GM18951 (cell line): ENCODE data around the gene SAMD11.

Source experiments
- POLR2A ChIP-seq: IDR thresholded peaks from 4 replicates; pipeline ENCODE4 v1.6.1; 2011; ENCODE audit warnings: mild to moderate bottlenecking; ENCODE audit not compliant: insufficient read length, insufficient read depth; ENCODE audit errors: extremely low read depth
- in situ Hi-C: fragments of 300-500 bp; cut with MboI; formaldehyde crosslinking; loops from one replicate; pipeline ENCODE4 v1.12.0; 2022; ENCODE audit warnings: low sequenced_read_pairs, mixed read lengths, inconsistent platforms; ENCODE audit not compliant: unreplicated experiment

SAMD11 gene

GRCh38 chr1:928825-929661 lies 5.3 kb downstream of the SAMD11 start:
- TF ChIP-seq POLR2A: no peak
- in situ Hi-C loops: no loop called here

DNA sequence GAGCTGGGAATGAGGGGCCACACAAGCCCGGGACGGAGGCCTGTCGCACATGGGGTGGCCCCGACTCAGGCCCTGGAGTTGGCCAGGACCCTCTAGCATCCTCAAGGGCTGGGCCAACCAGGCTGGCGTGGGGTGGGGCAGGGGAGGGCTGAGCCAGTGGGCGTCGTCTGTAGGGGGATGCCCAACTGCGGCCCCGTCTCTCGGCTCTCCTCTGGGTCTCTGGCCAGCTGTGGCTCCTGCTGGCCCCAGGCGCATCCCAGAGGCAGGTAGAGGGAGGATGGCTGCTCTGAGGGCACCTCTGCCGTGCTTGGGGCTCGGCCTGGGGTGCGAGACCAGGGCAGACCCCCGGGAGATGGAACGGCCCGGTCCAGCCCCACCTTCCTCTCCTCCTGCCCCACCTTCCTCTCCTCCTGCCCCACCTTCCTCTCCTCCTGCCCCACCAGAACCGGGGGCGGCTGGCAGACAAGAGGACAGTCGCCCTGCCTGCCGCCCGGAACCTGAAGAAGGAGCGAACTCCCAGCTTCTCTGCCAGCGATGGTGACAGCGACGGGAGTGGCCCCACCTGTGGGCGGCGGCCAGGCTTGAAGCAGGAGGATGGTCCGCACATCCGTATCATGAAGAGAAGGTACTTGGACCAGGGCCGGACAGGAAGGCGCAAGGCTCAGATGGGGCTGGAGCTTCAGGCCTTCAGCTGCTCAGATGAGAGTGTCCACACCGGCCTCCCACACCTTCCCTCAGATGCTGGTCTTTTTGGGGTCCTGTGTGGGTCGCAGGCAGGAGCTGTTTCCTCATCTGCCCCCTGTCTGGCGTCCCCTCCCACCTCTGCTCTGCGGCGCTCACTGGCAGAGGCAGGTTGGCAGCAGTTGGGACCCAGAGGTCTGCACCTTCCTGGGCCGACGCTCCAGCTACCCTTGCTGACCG lies 6.2 kb downstream of the SAMD11 start:
- in situ Hi-C loops: no loop called here
- no peak for TF ChIP-seq POLR2A

DNA sequence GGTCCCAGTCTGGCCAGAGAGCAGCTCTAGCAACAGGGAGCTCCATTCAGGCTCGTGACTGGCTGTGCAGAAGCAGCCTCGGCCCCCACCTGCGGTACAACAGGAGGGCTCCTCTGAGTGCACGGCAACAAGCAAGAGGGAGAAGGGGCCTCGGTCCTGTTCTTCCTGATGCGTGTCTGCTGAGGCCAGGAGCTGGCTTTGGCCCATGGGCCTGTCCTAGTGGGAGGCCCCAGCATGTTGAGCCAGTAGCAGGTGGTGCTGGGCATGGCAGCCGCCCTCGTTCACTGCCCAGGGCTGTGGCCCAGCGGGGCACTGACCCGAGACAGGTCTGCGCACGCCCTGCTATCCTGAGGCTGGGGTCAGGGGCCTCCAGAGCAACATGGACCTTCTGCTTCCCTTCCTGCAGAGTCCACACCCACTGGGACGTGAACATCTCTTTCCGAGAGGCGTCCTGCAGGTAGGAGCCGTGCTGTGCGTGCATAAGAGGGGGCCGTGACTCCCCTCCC lies 7.0 kb downstream of the SAMD11 start:
- TF ChIP-seq POLR2A: no peak
- in situ Hi-C loops: no loop called here

GRCh38 chr1:931380-932172 lies 7.9 kb downstream of the SAMD11 start:
- in situ Hi-C loops: no loop called here
- no peak for TF ChIP-seq POLR2A

DNA sequence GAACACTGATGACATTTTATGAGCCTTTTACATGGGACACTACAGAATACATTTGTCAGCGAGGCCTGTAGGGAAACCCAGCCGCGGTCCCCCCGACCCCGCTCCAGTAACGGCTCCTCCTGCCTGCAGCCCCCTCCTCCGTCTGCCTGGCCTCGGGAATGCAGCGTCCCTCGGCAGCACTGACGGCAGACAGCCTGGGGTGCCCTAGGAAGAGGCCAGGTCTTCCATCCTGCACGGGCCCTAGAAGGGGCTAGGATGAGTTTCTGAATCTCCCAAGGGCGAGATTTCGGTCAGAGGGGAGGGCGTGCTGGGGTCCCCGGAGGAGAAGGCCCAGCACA lies 8.4 kb downstream of the SAMD11 start:
- in situ Hi-C loops: no loop called here
- TF ChIP-seq POLR2A: no peak

DNA sequence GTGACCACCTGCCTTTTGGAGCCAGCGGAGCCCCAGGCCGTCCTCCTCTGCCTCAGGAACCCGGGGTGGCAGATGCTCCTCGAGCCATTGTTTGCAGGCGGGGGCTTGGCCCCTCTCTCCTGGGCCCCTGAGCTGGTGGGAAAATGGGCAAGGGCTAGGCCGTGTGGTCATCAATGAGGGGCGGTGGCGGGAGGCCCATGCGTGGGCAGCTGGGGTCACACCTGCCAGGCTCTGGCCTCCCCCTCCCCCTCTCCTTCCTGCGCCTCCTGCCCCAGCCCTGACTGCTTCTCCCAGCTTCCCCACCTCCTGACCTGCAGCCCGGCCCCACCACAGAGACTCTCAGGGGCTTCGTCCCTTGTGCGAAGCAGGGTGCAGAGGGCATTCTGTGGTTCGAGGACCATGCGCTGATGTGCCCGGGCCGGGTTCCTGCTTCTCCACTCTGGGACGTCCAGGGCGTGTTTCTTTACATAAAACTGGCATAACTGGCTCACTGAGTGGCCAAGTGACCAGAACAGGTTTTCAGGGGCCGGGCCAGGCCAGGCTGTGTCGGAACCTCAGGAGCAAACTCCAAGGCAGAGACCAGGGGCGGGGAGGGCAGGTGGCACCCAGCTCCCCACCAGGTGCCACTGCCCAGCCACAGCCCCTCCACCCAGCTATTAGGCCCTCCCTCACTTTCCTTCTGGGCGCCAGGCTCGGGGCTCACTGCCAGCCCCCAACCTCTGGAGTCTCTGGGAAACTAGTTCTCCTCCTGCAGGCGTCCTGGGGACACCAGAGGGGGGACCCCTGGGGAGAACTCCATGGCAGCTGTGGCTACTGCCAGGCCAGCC lies 9.3 kb downstream of the SAMD11 start:
- no peak for TF ChIP-seq POLR2A
- in situ Hi-C loops: no loop called here

DNA sequence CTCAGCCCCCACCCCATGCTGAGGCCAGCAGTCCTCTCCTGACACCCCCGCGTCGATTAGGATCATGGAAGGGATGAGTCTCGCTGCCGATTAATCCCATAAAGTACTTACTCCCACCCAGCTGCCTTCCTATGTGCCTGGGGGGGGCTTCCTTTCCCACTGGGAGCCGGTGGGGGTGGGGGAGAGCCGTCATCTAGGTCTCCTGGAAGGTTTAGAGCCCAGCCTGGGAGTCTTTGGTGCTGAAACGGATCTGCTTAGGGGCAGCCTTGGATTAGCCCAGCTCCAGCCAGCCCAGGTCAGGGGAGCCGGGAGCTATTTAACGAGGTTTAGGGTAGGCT lies 9.8 kb downstream of the SAMD11 start:
- in situ Hi-C loops: no loop called here
- no peak for TF ChIP-seq POLR2A

DNA sequence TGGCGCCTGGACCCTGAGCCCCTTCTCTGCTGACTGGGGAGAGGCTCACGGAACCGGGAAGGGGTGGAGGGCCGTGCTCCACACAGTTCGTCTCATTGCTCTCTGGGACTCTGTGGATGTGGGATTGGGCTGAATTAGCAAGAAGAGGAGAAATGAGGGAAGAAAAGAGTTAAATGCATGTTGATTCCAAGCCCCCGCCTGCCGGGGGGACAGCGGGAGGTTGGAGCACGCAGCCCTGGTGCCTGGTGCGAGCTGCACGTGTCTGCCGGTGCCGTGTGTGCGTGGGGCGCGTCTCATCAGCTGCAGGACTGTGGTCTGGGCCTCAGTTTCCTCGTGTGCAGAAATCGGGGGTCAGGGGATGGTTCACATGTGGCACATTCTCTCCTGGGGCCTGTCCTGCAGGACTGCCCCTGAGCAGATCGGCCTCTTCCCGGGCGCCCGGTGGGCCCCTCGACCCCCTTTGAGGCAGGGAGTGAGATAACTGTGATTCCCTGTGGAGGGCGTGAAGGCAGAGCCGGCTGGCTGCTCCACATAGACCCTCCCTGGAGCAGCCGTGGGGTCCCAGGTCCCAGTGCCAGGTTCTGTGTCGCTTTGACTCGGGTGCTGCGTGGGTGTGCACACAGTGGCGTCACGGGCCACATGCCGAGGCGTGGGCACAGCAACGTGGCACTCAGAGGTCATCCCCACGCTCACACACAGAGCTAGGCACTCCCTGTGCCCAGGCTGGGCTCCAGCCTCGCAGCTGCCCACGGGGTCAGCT lies 11.4 kb downstream of the SAMD11 start:
- no peak for TF ChIP-seq POLR2A
- in situ Hi-C loops: no loop called here

- in situ Hi-C loops: no loop called here
- TF ChIP-seq POLR2A: no peak
These were observed 12.1 kb downstream of the SAMD11 start for GRCh38 chr1:935751-936231.

- in situ Hi-C loops: no loop called here
- TF ChIP-seq POLR2A: no peak
These were observed 12.9 kb downstream of the SAMD11 start for GRCh38 chr1:936348-937264.

DNA sequence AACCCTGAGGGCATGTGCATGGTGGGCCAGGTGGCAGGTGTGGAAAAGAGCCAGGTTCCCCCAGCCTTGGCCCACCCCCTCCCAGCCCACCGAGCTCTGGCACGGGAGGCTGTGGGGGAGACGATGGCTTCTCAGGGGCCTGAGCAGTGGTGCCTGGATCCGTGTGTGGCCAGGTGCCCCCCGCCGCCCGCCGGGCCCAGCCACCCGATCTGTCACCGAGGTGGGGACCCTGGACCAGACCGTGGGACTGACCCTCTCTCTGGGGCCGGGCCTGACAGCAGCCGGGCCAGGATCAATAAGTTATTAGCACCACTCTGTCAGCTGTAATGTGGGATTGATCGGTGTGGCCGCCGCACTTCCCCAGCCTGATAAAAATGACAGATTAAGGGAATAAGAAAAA lies 13.8 kb downstream of the SAMD11 start:
- in situ Hi-C loops: no loop called here
- no peak for TF ChIP-seq POLR2A
